ENCODE results near the gene SLC35B2. TPM values are rescaled to one million over a fixed set of nuclear protein-coding genes. Genes with fewer than 3 reads are reported as not detected.

Gene SLC35B2
- total RNA-seq, 1 donor from 2014 or later = 30.7 TPM

DNA sequence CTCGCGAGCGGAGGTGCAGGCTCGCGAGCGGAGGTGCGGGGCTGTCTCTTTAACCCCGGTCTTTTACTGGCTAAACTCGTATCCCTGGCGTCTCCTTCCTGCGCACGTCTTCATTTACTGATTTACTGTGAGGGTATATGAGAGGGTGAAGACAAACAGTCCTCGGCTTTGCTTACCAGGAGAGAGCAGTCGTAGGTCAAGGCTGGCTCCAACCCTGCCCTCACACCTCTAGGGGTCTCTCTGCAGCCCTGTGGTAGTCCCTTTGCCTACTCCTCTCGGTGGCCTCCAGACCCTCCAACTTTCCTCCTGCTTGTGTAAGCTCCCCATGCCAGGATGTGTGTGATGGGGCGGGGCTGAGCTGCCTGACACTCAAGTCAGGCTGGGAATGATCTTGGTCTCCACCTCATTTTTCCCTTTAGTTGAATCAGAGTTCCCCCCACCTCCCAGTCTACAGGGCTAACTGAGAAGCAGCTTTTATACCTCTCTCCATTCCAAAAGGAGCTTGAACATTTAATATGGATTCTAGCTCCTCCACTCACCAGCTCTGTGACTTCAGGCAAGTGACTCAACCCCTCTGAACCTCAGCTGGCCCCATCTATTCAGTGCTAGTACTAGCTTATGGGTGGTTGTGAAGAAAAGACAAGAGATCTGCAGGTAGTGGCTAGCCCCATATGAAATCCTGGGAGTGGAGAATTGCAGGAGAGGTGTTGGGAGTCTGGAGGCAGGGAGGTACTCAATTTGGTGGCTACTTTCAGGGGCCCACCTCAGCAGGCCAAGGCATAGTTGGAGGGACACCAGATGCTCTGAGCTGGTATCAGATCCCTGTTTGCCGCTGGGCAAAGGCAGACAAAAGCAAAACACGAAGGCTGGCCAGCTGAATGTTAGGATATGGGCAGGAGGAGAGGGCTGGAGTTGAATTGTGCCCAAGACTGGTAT, 33.0 kb downstream of the SLC35B2 start:
- intact Hi-C loops (cut with micrococcal nuclease) = loop anchor here (5.0 kb wide), 2 partner anchors 97 to 1788 kb away; partner anchors contain the start of genes MRPL14 and TMEM63B

DNA sequence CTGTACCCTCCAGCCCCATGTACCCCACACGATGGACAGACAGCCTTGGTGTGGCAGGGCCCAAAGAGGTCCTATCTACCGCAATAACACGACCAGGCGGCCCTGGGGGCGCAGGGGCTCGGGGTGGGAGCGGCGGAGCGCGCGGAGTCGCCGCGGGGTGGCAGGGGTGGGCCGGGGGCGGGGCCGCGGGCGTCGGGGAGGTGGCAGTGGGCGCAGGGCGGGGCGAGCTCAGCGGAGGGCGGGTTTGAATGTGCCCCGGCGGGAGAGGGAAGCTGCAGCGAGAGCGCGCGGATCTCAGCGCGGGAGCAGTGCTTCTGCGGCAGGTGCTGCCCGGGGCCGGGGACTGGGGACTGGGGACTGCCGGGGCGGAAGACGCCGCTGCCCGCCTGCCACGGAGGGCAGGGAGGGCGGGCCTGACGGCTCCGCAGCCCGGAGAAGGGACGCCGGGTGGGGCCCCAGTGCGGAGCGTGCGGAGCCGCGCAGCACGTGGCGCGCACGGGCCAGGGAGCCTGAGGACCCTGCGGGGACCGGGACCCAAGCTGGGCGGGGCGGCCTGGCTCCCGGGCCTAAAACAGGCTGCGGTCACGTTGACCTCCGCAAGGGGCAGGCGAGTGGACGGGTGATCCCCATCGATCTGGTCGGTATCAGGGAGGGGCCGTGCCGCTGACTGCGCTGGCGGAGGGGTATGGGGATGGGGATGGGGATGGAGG, 33.9 kb downstream of the SLC35B2 start, which contains the start of gene SLC29A1:
Gene SLC29A1, plus strand, starts transcription at position 277 of the 710 bp plus-strand sequence. CDS start 3,719 bp downstream, outside the sequence.
- intact Hi-C loops (cut with micrococcal nuclease) = loop anchor here (5.0 kb wide), 2 partner anchors 96 to 1789 kb away; partner anchors contain the start of genes MRPL14 and TMEM63B

DNA sequence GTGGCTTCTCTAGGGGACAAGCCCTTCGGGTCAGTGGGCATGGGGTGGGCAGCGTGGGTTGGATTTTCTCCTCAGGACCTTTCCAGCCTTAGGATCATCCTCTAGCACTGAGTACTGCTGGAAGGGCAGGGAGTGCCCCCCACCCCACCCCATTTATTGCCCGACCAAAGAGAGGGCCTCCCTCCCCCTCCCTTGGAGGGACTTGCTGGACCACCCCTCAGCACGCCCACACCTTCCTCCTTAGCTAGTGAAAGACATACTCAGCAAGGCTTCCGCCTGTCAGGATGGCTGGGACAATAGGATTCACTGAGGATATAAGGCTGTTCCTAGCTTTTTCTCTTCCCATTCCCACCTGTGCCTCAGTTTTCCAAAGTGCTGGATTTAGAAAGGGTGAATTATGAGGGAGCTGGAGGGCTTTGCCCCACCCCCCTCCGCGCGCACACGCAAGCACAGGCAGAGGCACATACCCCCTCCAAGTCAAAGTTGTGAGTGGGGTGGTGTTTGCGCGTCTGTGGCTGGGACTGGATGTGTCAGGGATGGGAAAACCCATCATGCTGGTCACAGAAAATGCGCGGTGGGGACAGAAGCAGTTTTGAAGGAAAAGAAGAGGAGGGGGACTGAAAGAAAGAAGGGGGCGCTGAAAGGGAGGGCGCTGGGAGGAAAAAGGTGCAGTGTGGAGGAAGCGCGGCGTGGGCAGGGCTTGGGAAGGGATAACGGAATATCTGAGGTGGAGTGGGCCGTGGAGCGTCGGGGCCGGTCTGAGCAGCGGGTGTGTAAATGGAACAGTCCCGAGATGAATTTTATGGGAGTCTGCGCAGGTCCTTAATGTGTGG, 34.6 kb downstream of the SLC35B2 start:
- intact Hi-C loops (cut with micrococcal nuclease) = loop anchor here (5.0 kb wide), 2 partner anchors 95 to 1790 kb away; partner anchors contain the start of genes MRPL14 and TMEM63B

DNA sequence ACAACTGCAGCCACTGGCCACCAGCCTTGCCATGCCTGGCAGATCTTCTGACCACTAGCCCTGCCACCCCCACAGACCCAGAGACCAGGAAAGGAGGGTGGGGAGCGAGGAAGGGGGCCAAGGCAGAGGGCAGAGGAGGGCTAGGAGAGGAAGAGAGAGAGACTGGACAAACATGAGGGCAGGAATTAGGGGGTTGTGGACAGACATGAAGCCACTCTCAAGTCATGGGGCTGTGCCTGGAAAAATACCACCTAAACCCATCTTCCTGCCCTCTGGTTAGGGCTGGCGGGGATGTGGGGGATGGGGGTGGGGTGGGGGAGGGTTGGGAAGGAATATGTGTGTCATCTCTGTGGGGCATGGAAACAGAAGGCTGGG, 35.4 kb downstream of the SLC35B2 start:
- intact Hi-C loops (cut with micrococcal nuclease) = loop anchor here (1.0 to 5.0 kb wide), 4 partner anchors 16 to 1790 kb away; partner anchors contain the start of genes MRPL14, NFKBIE and TMEM63B

DNA sequence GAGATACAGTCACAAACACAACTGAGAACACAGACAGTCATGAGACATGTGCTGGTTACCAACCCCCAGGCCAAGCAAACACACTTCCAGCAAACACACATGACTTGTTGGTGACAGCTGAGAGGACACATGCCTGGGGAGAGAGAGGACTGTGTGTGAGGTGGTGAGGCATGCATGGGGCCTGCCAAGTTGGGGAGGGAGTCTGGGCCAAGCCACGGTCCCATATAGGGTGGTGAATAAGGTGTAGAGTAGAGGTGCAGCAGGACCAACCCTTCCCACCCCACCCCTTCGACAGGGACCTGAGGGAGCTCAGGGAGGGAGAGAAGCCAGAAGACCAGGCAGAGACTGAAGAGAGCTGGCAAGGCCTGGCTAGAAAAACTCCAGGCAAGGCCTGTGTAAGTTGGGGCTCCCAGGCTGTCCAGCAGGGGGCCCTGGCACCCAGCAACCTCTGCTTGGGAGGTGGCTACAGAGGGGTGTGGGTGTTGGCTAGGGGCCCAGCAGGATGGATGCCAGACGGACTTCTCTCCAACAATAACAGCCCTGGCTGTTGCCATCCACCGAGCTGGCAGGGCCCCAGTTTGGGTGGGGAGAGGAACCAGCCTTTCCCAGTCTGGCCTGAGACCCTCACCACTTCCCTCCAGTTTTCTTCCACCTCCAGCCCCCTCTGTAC, 35.9 kb downstream of the SLC35B2 start:
- intact Hi-C loops (cut with micrococcal nuclease) = loop anchor here (1.0 to 5.0 kb wide), 4 partner anchors 17 to 1791 kb away; partner anchors contain the start of genes MRPL14, NFKBIE and TMEM63B

DNA sequence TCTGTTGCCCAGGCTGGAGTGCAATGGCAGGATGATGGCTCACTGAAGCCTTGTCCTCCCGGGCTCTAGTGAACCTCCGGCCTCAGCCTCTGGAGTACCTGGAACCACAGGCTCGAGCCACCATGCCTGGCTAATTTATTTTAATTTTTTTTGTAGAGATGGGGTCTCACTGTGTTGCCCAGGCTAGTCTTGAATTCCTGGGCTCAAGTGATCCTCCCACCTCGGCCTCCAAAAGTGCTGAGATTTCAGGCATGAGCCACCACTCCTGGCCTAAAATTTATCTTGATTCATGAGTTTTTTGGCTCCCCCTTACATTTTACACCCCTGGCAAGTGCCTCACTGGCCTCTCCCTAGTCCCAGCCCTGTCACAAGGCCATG, 36.4 kb downstream of the SLC35B2 start:
- intact Hi-C loops (cut with micrococcal nuclease) = loop anchor here (1.0 to 5.0 kb wide), 4 partner anchors 17 to 1791 kb away; partner anchors contain the start of genes MRPL14, NFKBIE and TMEM63B

DNA sequence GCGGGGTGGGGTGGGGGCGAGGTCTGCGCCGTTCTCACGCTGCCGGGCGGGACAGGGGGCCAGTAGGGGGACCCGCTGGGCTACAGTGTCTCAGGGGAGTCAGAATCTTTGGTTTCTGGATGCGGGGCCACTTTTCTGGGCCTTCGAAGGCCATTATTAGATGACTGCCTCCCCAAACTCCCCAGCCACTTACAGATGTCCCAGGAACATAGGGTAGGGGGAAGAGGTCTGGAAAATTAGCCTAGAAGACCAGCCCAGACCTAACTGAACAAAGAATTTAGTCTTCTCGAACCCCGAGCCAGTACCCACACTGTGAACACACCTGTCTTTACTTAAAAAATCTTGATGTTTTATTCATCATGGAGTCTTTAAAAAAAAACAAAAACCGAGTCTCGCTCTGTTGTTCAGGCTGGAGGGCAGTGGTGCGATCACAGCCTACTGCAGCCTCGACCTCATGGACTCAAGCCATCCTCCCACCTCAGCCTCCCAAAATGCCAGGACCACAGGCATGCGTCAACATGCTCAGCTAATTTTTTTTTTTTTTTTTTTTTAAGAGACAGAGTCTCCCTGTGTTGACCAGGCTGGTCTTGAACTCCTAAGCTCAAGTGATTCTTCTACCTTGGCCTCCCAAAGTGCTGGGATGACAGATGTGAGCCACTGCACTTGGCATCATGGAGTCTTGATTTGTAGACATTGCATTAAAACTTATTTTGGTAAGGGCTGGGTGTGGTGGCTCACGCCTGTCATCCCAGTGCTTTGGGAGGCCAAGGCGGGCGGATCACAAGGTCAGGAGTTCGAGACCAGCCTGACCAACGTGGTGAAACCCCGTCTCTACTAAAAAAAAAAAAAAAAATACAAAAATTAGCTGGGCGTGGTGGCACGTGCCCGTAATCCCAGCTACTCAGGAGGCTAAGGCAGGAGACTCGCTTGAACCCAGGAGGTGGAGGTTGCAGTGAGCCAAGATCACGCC, 37.2 kb downstream of the SLC35B2 start:
- intact Hi-C loops (cut with micrococcal nuclease) = loop anchor here (2.0 to 5.0 kb wide), 3 partner anchors 45 to 1792 kb away; partner anchors contain the start of genes MRPL14, NFKBIE and TMEM63B

DNA sequence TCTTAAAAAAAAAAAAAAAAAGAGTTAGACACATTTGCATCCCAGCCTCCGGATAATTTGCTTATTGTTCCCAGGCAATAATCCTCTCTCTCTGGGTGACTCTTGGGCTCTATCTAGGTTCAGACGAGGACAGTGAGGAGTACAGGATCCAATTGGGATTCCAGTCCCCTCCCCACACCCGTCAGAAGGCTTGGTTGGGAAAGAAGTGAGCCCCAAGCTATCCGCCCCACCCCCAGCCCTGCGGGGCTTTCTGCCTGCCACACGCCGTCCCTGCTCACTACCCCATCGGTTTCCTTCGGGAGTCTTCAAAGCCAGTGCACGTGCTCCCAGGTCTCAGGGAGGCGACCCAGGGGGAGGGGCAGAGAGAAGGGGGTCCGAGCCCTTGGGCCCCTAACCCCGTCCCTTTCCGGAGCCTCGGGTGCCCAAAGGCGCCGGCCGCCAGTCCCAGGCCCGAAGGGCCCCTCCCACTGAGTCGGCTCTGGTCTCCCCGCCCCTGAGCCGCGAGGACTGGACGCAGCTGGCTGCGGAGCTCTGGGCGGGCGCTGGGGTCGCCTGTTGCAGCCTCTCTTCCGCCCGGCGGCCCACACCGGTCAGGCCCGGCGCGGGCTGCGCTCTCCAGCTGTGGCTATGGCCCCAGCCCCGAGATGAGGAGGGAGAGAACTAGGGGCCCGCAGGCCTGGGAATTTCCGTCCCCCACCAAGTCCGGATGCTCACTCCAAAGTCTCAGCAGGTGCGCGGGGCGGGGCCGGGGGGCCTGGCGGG, 38.1 kb downstream of the SLC35B2 start:
- intact Hi-C loops (cut with micrococcal nuclease) = no loop called here

DNA sequence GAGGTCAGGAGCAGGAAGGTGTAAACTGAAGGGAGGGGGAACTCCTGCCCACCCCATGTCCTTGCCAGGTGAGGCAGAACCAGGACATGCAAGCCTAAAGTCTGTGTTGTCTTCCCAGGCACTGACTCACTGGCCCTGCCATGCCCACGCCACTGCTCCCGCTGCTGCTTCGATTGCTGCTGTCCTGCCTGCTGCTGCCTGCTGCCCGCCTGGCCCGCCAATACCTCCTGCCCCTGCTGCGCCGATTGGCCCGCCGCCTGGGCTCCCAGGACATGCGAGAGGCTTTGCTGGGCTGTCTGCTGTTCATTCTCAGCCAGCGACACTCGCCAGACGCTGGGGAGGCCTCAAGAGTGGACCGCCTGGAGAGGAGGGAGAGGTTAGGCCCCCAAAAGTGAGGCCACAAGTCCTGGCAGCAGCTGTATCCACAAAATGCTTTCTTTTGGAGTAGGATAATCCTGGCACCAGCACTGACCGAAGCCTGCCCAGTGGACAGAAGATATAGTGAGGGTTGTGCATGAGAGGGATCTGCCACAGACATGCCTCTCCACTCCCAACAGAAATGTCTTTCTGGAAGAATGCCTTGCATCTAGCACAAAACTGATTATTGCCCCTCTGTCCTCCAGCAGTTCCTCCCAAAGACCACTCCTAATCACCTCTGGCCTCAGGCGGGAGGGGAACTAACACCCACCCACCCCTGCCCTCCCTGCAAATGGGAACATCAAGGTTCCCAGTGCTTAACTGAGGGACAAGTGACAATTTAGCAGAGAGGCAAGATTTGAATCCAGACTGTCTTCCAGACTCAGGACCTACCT, 39.8 kb downstream of the SLC35B2 start:
- intact Hi-C loops (cut with micrococcal nuclease) = no loop called here

DNA sequence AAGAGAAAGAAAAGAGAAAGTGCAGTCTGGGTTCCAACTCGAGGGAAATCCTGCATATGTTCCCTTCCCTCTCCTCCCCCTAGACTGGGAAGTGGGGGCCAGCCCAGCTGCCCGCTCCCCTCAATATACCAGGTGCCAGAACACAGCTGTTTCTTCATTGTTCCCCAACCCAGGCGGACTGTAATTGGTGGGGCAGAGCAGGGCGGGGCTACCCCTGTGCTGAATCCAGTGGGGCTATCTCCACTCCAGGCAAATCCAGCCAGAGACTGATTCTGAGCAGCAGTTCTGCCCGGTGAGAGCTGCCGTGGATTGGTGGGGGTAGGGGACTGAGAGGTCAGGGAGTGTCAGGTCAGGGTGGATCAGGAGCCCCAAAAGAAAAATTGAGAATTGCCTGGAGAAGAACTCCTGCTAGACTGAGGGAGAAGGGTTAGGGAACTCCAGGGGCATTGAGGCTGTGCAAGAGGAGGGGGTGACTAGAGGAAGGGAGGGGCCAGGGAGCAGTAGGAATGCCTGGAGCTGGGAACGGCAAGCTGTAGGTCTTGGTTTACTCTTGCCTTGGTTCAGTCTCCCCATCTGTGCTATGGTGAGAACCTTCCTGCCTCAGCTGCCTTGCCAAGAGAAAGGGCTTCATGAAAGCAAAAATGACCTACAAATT, 40.5 kb downstream of the SLC35B2 start, which contains the start of gene MYMX:
Gene MYMX, plus strand, starts transcription at position 250 of the 655 bp plus-strand sequence. CDS start 546 bp downstream, outside the sequence.
- intact Hi-C loops (cut with micrococcal nuclease) = no loop called here

DNA sequence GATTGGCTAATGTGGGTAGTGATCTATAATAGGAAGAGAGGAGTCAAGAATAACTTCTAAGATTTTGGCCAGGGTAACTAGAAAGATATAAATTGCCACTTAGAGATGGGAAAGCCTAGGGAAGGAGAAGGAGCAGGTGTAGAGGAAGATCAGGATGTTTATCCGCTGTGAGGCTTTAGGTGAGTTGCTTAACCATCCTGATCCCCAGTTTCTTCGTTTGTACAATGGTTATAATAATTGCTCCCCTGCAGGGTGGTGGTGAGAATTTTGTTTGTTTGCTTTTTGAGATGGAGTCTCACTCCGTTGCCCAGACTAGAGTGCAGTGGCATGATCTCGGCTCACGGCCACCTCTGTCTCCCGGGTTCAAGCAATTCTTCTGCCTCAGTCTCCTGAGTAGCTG, 43.0 kb downstream of the SLC35B2 start:
- intact Hi-C loops (cut with micrococcal nuclease) = no loop called here

DNA sequence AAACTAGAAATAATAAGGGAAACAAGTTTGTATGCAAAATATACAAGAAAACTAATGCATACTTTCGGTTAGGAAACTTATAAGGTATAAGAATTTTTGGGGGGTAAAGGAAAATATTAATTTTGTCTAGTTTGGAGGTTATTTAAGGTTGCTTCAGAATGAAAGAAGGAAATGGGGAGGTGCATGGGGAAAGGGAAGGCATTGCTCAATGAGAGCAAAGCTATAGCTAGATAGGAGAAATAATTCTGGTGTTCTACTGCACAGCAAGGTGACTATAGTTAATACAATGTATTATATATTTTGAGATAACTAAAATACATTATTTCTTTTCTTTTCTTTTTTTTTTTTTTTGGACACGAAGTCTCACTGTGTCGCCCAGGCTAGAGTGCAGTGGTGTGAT, 46.0 kb downstream of the SLC35B2 start:
- intact Hi-C loops (cut with micrococcal nuclease) = no loop called here

DNA sequence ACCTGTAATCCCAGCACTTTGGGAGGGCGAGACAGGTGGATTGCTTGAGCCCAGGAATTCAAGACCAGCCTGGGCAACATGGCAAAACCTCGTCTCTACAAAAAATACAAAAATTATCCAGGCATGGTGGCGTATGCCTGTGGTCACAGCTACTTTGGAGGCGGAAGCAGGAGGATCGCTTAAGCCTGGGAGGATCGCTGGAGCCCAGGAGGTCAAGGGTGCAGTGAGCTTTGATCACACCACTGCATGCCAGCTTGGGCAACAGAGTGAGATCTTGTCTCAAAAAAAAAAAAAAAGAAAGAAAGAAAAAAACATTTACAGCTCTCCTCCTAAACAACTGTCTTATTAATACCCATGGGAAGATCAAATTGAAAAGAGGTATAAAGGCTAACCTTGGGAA, 49.4 kb downstream of the SLC35B2 start:
- intact Hi-C loops (cut with micrococcal nuclease) = no loop called here
